ENCODE results near the gene DSE. TPM values are rescaled to one million over a fixed set of nuclear protein-coding genes. Genes with fewer than 3 reads are reported as not detected.
"Not testable (repeated sequence)": the region's sequence is repeated elsewhere in the genome, so short reads cannot be mapped to it uniquely, and the experiment has no call there.

The DSE gene
- total and polyA plus RNA-seq, 2 donors (not counting 1 experiment from before 2014, with no cell fraction given) = 71.0 to 89.2 TPM

DNA sequence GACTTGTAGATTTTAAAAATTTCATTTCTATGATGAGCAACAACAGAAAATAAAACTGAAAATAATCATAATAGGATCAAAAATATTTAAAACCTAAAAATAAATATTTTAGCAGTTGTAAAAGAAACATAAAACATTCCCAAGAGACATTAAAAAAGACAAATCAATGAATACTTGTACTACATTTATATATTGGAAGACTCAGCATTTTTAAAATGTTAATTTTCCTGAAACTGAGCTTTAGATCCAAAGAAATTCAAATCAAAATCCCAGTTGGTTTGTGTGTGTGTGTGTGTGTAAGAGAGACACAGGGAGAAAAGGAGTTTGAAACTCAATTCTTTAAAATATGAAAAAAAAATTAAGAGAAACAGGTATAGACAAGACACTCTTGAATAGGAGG, 38.7 kb upstream of the DSE start:
- TF ChIP-seq EZH2 (IDR thresholded peaks at IDR 0.05; ENCODE audit: low read length, missing control alignments) (no peak), CTCF (conservative IDR thresholded peaks at IDR 0.05 in 1 of 2, IDR thresholded peaks at IDR 0.05 in 1 of 2; ENCODE audit: low read depth in 1 of 2, low read length in 2 of 2) (no peak)
- no peak for DNase-seq (ENCODE audit: low read depth in 2 of 2)
- no peaks in the 10 kb centered on the region for H3K79me2 ChIP-seq (ENCODE audit: control insufficient read depth, insufficient read depth, low read length)
- H3K27me3 ChIP-seq (ENCODE audit: control insufficient read depth, insufficient read depth, low read length) = no peaks in the 10 kb centered on the region
- no peaks in the 10 kb centered on the region for H3K9me3 ChIP-seq (ENCODE audit: control insufficient read depth, insufficient read depth, low read depth, low read length)
- H4K20me1 ChIP-seq (ENCODE audit: control insufficient read depth, extremely low read depth, insufficient read depth, low read length) = no peaks in the 10 kb centered on the region
- H3K27ac ChIP-seq (ENCODE audit: insufficient read depth, low read length) = no peak overlapping the region
- H3K9ac ChIP-seq (ENCODE audit: insufficient read depth, low read length) = no peak overlapping the region
- no peak overlapping the region for H3K4me2 ChIP-seq (ENCODE audit: extremely low read depth, insufficient read depth, low read length)
- peaks cover 3% of the 10 kb centered on the region for H3K4me1 ChIP-seq (ENCODE audit: control insufficient read depth, extremely low read depth, insufficient read depth, low read length)
- H3K36me3 ChIP-seq (ENCODE audit: control insufficient read depth, insufficient read depth, low read length) = no peaks in the 10 kb centered on the region
- H3K4me3 ChIP-seq (replicated peaks in 1 of 4; ENCODE audit: control extremely low read depth in 1 of 4, insufficient read depth in 1 of 4, low read depth in 3 of 4, low read length in 4 of 4) = no peak overlapping the region
- no peak overlapping the region for H2AFZ ChIP-seq (ENCODE audit: low read length)

DNA sequence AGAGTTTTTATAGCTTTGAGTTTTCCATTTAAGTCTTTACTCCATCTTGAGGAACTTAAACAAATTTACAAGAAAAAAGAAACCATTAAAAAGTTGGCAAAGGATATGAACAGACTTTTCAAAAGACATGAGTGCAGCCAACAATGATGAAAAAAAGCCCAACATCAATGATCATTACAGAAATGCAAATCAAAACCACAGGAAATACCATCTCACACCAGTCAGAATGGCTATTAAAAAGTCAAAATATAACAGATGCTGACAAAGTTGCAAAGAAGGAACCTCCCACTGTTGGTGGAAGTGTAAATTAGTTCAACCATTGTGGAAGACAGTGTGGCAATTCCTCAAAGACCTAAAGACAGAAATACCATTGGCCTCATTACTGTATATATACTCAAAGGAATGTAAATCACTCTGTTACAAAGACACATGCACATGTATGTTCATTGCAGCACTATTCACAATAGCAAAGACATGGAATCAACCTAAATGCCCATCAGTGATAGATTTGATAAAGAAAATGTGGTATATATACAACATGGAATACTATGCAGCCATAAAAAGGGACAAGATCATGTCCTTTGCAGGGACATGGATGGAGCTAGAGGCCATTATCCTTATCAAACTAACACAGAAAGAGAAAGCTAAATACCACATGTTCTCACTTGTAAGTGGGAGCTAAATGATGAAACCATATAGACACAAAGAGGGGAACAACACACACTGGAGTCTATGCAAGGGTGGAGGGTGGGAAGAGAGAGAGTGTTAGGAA, 35.9 kb upstream of the DSE start:
- H4K20me1 ChIP-seq (ENCODE audit: control insufficient read depth, extremely low read depth, insufficient read depth, low read length); H3K36me3 ChIP-seq (ENCODE audit: control insufficient read depth, insufficient read depth, low read length); H3K79me2 ChIP-seq (ENCODE audit: control insufficient read depth, insufficient read depth, low read length); H3K27me3 ChIP-seq (ENCODE audit: control insufficient read depth, insufficient read depth, low read length); H2AFZ ChIP-seq (ENCODE audit: low read length); H3K4me1 ChIP-seq (ENCODE audit: control insufficient read depth, extremely low read depth, insufficient read depth, low read length); H3K4me2 ChIP-seq (ENCODE audit: extremely low read depth, insufficient read depth, low read length); H3K27ac ChIP-seq (ENCODE audit: insufficient read depth, low read length); H3K9me3 ChIP-seq (ENCODE audit: control insufficient read depth, insufficient read depth, low read depth, low read length); H3K4me3 ChIP-seq (replicated peaks in 1 of 4; ENCODE audit: control extremely low read depth in 1 of 4, insufficient read depth in 1 of 4, low read depth in 3 of 4, low read length in 4 of 4); H3K9ac ChIP-seq (ENCODE audit: insufficient read depth, low read length): not testable (repeated sequence)
- DNase-seq (ENCODE audit: low read depth in 2 of 2) = peak in 1 of 2 donors; percentile 74

DNA sequence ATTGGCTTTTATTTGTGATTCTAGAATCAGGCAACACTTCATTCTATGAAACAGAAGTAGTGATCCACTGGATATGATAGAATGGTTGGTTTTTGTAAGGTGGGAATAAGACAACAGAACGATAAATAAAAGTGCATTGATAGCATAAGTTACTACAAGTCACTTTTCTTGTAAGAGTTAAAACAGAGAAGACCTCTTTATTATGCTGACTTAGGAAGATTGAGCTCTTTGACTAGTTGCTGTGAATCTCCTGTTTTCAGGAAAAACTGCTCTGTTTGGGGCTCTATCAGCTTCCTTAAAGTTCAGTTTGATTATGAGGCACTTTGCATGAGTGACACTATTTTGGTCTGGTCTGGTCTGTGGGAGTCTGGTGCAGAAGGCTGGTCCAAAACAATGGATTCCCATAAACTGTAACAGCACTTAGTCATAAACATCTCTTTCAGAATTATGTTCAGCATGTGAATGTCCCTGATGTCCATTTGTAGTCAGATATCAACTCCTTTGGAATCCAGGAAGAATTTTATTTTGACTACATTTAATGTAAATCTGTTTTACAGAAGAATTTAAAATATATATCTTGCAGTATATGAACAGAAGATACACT, 35.0 kb upstream of the DSE start:
- H3K27ac ChIP-seq (ENCODE audit: insufficient read depth, low read length) = no peak overlapping the region
- peak in 1 of 2 donors; percentile 17 for DNase-seq (ENCODE audit: low read depth in 2 of 2)
- no peaks in the 10 kb centered on the region for H3K27me3 ChIP-seq (ENCODE audit: control insufficient read depth, insufficient read depth, low read length)
- no peak overlapping the region for H3K4me2 ChIP-seq (ENCODE audit: extremely low read depth, insufficient read depth, low read length)
- H3K9ac ChIP-seq (ENCODE audit: insufficient read depth, low read length) = no peak overlapping the region
- no peaks in the 10 kb centered on the region for H3K36me3 ChIP-seq (ENCODE audit: control insufficient read depth, insufficient read depth, low read length)
- TF ChIP-seq CTCF (conservative IDR thresholded peaks at IDR 0.05 in 1 of 2, IDR thresholded peaks at IDR 0.05 in 1 of 2; ENCODE audit: low read depth in 1 of 2, low read length in 2 of 2) (no peak), EZH2 (IDR thresholded peaks at IDR 0.05; ENCODE audit: low read length, missing control alignments) (no peak)
- no peaks in the 10 kb centered on the region for H3K4me1 ChIP-seq (ENCODE audit: control insufficient read depth, extremely low read depth, insufficient read depth, low read length)
- H3K9me3 ChIP-seq (ENCODE audit: control insufficient read depth, insufficient read depth, low read depth, low read length) = no peaks in the 10 kb centered on the region
- no peaks in the 10 kb centered on the region for H3K79me2 ChIP-seq (ENCODE audit: control insufficient read depth, insufficient read depth, low read length)
- H3K4me3 ChIP-seq (replicated peaks in 1 of 4; ENCODE audit: control extremely low read depth in 1 of 4, insufficient read depth in 1 of 4, low read depth in 3 of 4, low read length in 4 of 4) = no peak overlapping the region
- no peaks in the 10 kb centered on the region for H4K20me1 ChIP-seq (ENCODE audit: control insufficient read depth, extremely low read depth, insufficient read depth, low read length)
- H2AFZ ChIP-seq (ENCODE audit: low read length) = no peak overlapping the region
